T47D (cell line): ENCODE data around the gene HIPK1.
"Not testable (repeated sequence)": the region's sequence is repeated elsewhere in the genome, so short reads cannot be mapped to it uniquely, and the experiment has no call there.

ENCODE experiments used
- DNase-seq, 2 experiments: peaks; one replicate each; pipeline versions ENCODE4 v3.0.0 to v3.0.0-alpha.2; 2011 to 2012; ENCODE audit warnings: low read depth in 1 of 2, low spot score in 1 of 2
- JUND ChIP-seq: IDR thresholded peaks from 2 replicates; pipeline ENCODE4 v1.6.1; 2012; ENCODE audit warnings: low read depth
- in situ Hi-C: cut with HindIII; loops from 2 replicates; pipeline ENCODE4 v1.10.0; 2016; ENCODE audit warnings: low sequenced_read_pairs, low pct_unique_long_range_greater_than_20kb

HIPK1 gene

DNA sequence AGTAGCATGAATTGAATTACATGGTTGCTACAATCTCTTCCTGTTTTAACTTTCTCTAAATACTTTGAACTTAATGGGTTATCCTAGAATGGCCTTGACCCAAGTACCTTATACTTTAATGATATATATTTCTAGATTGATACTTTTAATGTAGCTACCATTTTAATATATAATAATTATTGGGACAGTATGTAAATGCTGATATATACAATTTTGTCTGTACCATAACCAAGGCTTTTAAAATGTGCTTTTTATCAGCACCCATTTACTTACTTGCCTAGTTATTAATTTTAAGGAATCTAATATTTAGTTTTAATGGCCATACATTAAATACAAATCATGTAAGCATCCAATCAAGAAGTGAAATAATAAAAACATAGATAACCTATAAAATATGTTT is 13.4 kb downstream of the HIPK1 start:
- in situ Hi-C loops = no loop called here
- DNase-seq = no peak
- no peak for TF ChIP-seq JUND

DNA sequence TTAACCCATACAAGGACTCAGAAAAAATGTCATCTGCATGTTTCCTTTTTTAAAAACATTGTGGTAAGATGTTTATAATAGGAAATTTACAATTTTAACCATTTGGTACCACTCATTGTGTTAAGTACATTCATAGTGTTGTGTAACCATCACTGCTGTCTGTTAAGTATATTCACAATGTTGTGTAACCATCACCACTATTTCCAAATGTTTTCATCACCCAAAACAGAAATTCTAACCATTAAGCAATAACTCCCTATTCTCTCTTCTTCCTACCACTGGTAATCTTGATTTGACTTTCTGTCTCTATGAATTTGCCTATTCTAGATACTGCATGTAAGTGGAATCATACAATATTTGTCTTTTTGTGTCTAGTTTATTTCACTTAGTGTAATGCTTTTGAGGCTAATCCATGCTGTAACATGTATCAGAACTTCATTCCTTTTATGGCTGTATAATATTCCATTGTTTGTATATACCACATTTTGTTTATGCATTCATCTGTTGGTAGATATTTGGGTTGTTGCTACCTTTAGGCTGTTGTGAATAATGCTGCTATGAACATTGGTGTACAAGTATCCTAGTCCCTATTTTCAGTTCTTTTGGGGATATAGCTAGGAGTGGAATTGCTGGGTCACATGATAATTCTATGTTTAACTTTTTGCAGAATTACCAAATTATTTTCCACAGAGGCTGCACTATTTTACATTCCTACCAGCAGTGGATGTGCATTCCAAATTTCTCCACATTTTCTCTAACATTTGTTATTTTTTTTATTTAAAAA is 14.1 kb downstream of the HIPK1 start:
- in situ Hi-C loops = no loop called here
- no peak for DNase-seq
- TF ChIP-seq JUND = no peak

GRCh38 chr1:113945329-113945728 is 16.2 kb downstream of the HIPK1 start:
- TF ChIP-seq JUND = no peak
- in situ Hi-C loops = no loop called here
- DNase-seq = no peak

GRCh38 chr1:113946112-113946511 is 17.0 kb downstream of the HIPK1 start:
- in situ Hi-C loops = no loop called here
- DNase-seq = no peak
- no peak for TF ChIP-seq JUND

- in situ Hi-C loops = no loop called here
- TF ChIP-seq JUND = no peak
- no peak for DNase-seq
Measured at GRCh38 chr1:113946678-113947387, 17.7 kb downstream of the HIPK1 start.

- no peak for DNase-seq
- in situ Hi-C loops = no loop called here
- TF ChIP-seq JUND = no peak
Measured at GRCh38 chr1:113947388-113948107, 18.4 kb downstream of the HIPK1 start.

DNA sequence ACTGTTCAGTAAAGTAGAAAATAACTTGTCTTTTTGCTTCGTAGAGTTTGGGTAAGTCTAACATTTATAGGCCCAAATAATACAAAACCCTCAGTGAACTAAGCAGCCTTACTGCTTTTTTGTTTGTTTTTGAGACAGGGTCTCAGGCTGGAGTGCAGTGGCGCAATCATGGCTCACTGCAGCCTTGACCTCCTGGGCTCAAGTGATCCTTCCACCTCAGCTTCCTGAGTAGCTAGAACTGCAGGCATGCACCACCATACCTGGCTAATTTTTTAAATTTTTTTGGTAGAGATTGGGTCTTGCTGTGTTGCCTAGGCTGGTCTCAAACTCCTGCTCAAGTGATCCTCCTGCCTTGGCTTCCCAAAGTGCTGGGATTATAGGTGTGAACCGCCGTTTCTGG is 19.0 kb downstream of the HIPK1 start:
- DNase-seq, in situ Hi-C loops: not testable (repeated sequence)

- in situ Hi-C loops = no loop called here
- no peak for DNase-seq
- no peak for TF ChIP-seq JUND
Measured at GRCh38 chr1:113949007-113949406, 19.9 kb downstream of the HIPK1 start.

- DNase-seq = no peak
- no peak for TF ChIP-seq JUND
- in situ Hi-C loops = no loop called here
Measured at GRCh38 chr1:113950908-113951307, 21.8 kb downstream of the HIPK1 start.

DNA sequence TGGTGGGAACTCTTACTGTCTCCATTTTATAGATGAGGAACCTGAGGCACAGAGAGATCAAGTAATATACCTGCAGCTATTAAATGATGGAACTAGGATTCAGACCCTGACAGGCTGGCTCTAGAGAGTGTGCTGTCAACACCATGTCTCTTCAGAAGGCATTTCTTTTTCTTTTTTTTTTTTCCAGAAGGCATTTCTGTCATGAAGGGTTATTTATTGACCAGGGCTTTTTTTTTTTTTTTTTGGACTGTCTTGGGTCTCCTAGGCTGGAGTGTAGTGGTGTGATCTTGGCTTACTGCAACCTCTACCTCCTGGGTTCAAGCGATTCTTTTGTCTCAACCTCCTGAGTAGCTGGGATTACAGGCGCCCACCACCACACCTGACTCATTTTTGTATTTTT is 22.6 kb downstream of the HIPK1 start:
- in situ Hi-C loops = no loop called here
- DNase-seq = no peak
- no peak for TF ChIP-seq JUND

DNA sequence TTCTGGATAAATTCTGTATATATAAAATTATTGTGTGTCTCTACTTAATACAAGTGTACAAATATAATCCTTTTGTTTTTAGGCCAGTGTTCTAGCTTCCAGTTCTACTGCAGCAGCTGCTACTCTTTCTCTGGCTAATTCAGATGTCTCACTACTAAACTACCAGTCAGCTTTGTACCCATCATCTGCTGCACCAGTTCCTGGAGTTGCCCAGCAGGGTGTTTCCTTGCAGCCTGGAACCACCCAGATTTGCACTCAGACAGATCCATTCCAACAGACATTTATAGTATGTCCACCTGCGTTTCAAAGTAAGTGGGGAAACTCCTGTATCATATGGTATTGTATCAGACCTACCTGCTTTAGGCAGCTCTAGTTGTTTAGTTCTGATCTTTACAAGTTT is 28.9 kb downstream of the HIPK1 start:
- in situ Hi-C loops = no loop called here
- no peak for DNase-seq
- no peak for TF ChIP-seq JUND

- TF ChIP-seq JUND = no peak
- in situ Hi-C loops = no loop called here
- no peak for DNase-seq
Measured at GRCh38 chr1:113958691-113959090, 29.6 kb downstream of the HIPK1 start.
